ENCODE data around the gene MBNL3.

DNA sequence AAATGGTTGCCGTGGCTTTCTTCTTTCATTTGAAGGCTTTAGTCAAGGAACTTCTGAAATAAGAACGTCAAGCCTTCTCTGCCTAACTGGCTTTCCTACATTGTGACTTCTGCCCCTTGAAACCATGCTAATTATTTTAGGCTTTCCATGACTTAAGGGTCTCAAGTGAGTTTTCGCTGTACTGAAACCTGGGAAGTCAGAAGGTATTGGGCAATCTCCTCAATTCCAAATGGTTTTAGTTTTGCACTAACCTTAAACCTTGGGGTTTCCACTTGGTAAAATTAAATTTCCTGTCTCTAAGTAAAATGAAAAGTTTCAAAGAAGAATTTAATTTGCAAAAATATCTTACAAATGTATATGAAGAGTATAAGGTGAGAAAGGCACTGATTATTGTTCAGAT lies 73.8 kb downstream of the MBNL3 start:
- TF ChIP-seq CTCF (IDR thresholded peaks at IDR 0.05), result no peak
- no peak for TF ChIP-seq EZH2 (IDR thresholded peaks at IDR 0.05)
- TF ChIP-seq EZH2phosphoT487 (IDR thresholded peaks at IDR 0.05), result no peak
